Skeletal muscle tissue (tissue), 4 donors: ENCODE results near the gene NMRK1. TPM values are rescaled to one million over a fixed set of nuclear protein-coding genes. Genes with fewer than 3 reads are reported as not detected.

Source experiments
- H3K27ac ChIP-seq: one replicate; pipeline ENCODE4 v1.7.0; 2013; ENCODE audit warnings: mild to moderate bottlenecking, low read depth, low read length, inconsistent platforms
- H3K27me3 ChIP-seq, 3 donors: one replicate each; pipeline ENCODE4 v1.7.0; 2013; ENCODE audit warnings: low read length in 3 of 3; ENCODE audit not compliant: control insufficient read depth in 3 of 3, insufficient read depth in 3 of 3
- H3K36me3 ChIP-seq, 3 donors: one replicate each; pipeline ENCODE4 v1.7.0; 2013; ENCODE audit warnings: low read length in 3 of 3; ENCODE audit not compliant: control insufficient read depth in 3 of 3, insufficient read depth in 3 of 3
- H3K4me1 ChIP-seq, 3 donors: one replicate each; pipeline ENCODE4 v1.7.0; 2013; ENCODE audit warnings: low read length in 3 of 3, mild to moderate bottlenecking in 3 of 3; ENCODE audit not compliant: control insufficient read depth in 3 of 3, insufficient read depth in 3 of 3
- H3K4me3 ChIP-seq, 3 donors: one replicate each; pipeline ENCODE4 v1.7.0; 2013; ENCODE audit warnings: low read length in 3 of 3
- H3K9ac ChIP-seq, 3 donors: one replicate each; pipeline ENCODE4 v1.7.0; 2013; ENCODE audit warnings: low read length in 3 of 3, mild to moderate bottlenecking in 3 of 3, moderate library complexity in 2 of 3, low read depth in 1 of 3
- H3K9me3 ChIP-seq, 3 donors: one replicate each; pipeline ENCODE4 v1.7.0; 2013; ENCODE audit warnings: low read length in 3 of 3; ENCODE audit not compliant: control insufficient read depth in 3 of 3
- total RNA-seq: library from RNA; depleted of rRNA; stranded (reverse); fragments of >200 nt; gene quantifications from one replicate; pipeline ENCODE4 v1.2.3, GENCODE V29; 2014
- donor health status: Osteomylitis.

The NMRK1 gene
- 6.8 TPM for total RNA-seq

GRCh38 chr9:75087824-75088645 lies at the start of gene NMRK1, which contains the start of gene OSTF1:
TSS of gene NMRK1 (minus strand) at chr9:75088155. CDS start at chr9:75083115, 5,040 bp downstream.
TSS of gene OSTF1 (plus strand) at chr9:75088514. CDS start at chr9:75088693, 179 bp downstream.
- peaks cover 11 to 29% (median 20%) of the 10 kb centered on the region in 3 donors for H3K4me1 ChIP-seq
- H3K9ac ChIP-seq = peak within 1 kb of the TSS; percentile 96 to 97 (median 96)
- no peaks in the 10 kb centered on the region for H3K36me3 ChIP-seq
- H3K4me3 ChIP-seq = peak within 1 kb of the TSS; percentile 88 to 95 (median 94)
- peak within 1 kb of the TSS; percentile 97 for H3K27ac ChIP-seq
- no peaks in the 10 kb centered on the region for H3K9me3 ChIP-seq
- H3K27me3 ChIP-seq = no peaks in the 10 kb centered on the region

DNA sequence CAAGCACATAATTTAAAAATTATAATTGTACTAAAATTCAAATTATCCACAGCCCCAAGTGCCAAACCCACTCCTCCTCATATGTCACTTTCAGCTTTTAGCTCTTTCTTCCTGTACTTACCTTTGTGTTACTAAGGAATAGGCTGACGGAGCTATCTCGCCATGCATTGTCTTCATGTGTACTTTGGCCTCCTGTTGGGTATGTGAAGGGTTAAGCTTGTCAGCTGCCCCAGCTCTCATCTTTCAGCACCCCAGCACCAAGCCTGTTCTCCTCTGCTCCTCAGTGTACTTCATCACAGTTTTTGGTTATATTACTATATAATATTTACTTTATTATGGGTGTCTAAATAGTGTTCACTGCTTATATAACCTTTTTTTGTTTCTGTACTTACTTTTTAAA lies 46.5 kb upstream of the NMRK1 start:
- H3K36me3 ChIP-seq = peaks cover 15 to 32% (median 25%) of the 10 kb centered on the region in 3 donors

GRCh38 chr9:75133396-75133795 lies 45.4 kb upstream of the NMRK1 start:
- Histone ChIP-seq H3K9ac (no peak overlapping the region), H3K27me3 (no peaks in the 10 kb centered on the region), H3K4me3 (no peak overlapping the region), H3K9me3 (no peaks in the 10 kb centered on the region), H3K27ac (no peak overlapping the region), H3K36me3 (peaks cover 15 to 32% (median 25%) of the 10 kb centered on the region in 3 donors), H3K4me1 (no peaks in the 10 kb centered on the region)

More for the DNA sequence above, 46.5 kb upstream of the NMRK1 start:
- no peaks in the 10 kb centered on the region for H3K27me3 ChIP-seq
- no peak overlapping the region for H3K27ac ChIP-seq
- no peaks in the 10 kb centered on the region for H3K4me1 ChIP-seq
- H3K4me3 ChIP-seq = no peak overlapping the region
- H3K9ac ChIP-seq = no peak overlapping the region
- H3K9me3 ChIP-seq = no peaks in the 10 kb centered on the region

DNA sequence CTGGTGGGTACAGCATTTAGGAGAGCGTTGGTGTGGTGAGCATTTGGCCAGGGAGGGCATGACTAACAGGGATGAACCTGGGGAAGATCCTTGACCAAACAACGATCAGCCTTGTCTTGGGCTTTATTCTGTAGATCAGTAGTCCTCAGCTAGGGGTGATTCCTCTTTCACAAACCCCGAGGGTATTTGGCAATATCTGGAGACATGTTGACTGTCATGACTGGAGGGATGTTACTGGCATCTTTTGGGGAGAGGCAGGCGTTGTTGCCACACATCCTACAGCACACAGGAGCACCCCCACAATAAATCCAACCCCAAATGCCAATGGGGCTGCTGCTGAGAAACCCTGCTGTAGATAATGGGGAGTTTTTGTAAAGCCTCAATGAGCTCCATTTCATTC lies 44.3 kb upstream of the NMRK1 start:
- Histone ChIP-seq H3K9me3 (no peaks in the 10 kb centered on the region), H3K4me1 (no peaks in the 10 kb centered on the region), H3K9ac (no peak overlapping the region), H3K36me3 (peaks cover 15 to 32% (median 25%) of the 10 kb centered on the region in 3 donors), H3K27ac (no peak overlapping the region), H3K27me3 (no peaks in the 10 kb centered on the region), H3K4me3 (no peak overlapping the region)

GRCh38 chr9:75131700-75132099 lies 43.7 kb upstream of the NMRK1 start:
- Histone ChIP-seq H3K4me1 (no peaks in the 10 kb centered on the region), H3K27me3 (no peaks in the 10 kb centered on the region), H3K27ac (no peak overlapping the region), H3K4me3 (no peak overlapping the region), H3K36me3 (peaks cover 13 to 31% (median 23%) of the 10 kb centered on the region in 3 donors), H3K9ac (no peak overlapping the region), H3K9me3 (no peaks in the 10 kb centered on the region)

GRCh38 chr9:75130621-75131230 lies 42.8 kb upstream of the NMRK1 start:
- H3K9me3 ChIP-seq = no peaks in the 10 kb centered on the region
- H3K27me3 ChIP-seq = no peaks in the 10 kb centered on the region
- no peak overlapping the region for H3K4me3 ChIP-seq
- peaks cover 10 to 26% (median 23%) of the 10 kb centered on the region in 3 donors for H3K36me3 ChIP-seq
- no peak overlapping the region for H3K27ac ChIP-seq
- no peaks in the 10 kb centered on the region for H3K4me1 ChIP-seq
- no peak overlapping the region for H3K9ac ChIP-seq

GRCh38 chr9:75130172-75130571 lies 42.2 kb upstream of the NMRK1 start:
- Histone ChIP-seq H3K4me3 (no peak overlapping the region), H3K9ac (no peak overlapping the region), H3K36me3 (peaks cover 9 to 26% (median 22%) of the 10 kb centered on the region in 3 donors), H3K27me3 (no peaks in the 10 kb centered on the region), H3K4me1 (no peaks in the 10 kb centered on the region), H3K9me3 (no peaks in the 10 kb centered on the region), H3K27ac (no peak overlapping the region)

GRCh38 chr9:75128535-75128934 lies 40.6 kb upstream of the NMRK1 start:
- Histone ChIP-seq H3K9ac (no peak overlapping the region), H3K36me3 (peaks cover 9 to 21% (median 18%) of the 10 kb centered on the region in 3 donors), H3K27ac (no peak overlapping the region), H3K4me1 (no peaks in the 10 kb centered on the region), H3K4me3 (no peak overlapping the region), H3K27me3 (no peaks in the 10 kb centered on the region), H3K9me3 (no peaks in the 10 kb centered on the region)

GRCh38 chr9:75123696-75124095 lies 35.7 kb upstream of the NMRK1 start:
- Histone ChIP-seq H3K4me3 (no peak overlapping the region), H3K9ac (no peak overlapping the region)

More at GRCh38 chr9:75123696-75124095, 35.7 kb upstream of the NMRK1 start:
- no peaks in the 10 kb centered on the region for H3K27me3 ChIP-seq
- H3K9me3 ChIP-seq = no peaks in the 10 kb centered on the region
- no peak overlapping the region for H3K27ac ChIP-seq
- H3K4me1 ChIP-seq = no peaks in the 10 kb centered on the region
- peaks cover 0 to 11% (median 3%) of the 10 kb centered on the region in 3 donors for H3K36me3 ChIP-seq
